ENCODE data around the gene IL17RD. TPM values are rescaled to one million over a fixed set of nuclear protein-coding genes. Genes with fewer than 3 reads are reported as not detected.

Gene IL17RD
- total and polyA plus RNA-seq, 2 of the 4 experiments (the other 2 are of a cell fraction) = 0.72 to 0.92 TPM

DNA sequence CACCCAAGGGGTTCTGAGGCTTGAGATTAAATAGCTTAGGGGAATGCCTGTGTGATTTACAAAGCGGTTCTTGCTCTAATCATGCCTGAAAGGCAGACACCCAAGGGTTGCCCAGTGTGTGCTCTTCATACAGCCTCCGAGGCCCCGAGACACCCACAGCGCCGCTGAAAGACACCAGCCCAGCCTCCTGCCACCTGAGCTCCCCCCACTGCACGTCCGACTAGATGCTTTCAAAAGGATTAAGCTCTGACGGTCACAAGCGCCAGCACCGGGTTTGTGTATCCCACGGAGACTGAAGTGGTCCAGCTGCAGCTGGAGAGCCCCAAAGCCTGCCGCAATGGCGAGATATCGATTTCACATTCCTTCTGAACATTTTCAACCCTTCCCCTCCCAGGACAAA is 54.4 kb downstream of the IL17RD start:
- Histone ChIP-seq H2BK5ac (ENCODE audit: low read depth, low read length, poor library complexity, severe bottlenecking) (no peak overlapping the region), H3K36me3 (ENCODE audit: control insufficient read depth, insufficient read depth, low read length) (no peaks in the 10 kb centered on the region), H2AK5ac (ENCODE audit: low read depth, low read length) (no peak overlapping the region), H2AFZ (replicated peaks; ENCODE audit: low read length, poor library complexity) (no peak overlapping the region), H3K4me2 (ENCODE audit: low read depth, low read length) (no peak overlapping the region), H3K18ac (ENCODE audit: low read depth, low read length) (no peak overlapping the region), H4K20me1 (ENCODE audit: insufficient read depth, low read length) (no peaks in the 10 kb centered on the region), H3K14ac (replicated peaks; ENCODE audit: low read depth, low read length) (no peak overlapping the region), H4K8ac (ENCODE audit: low read depth in 2 of 2, low read length in 2 of 2) (no peak overlapping the region), H3K56ac (ENCODE audit: extremely low read depth, insufficient read depth, low read length) (no peak overlapping the region), H3K9me1 (ENCODE audit: insufficient read depth, low read length) (no peaks in the 10 kb centered on the region), H3K27ac (ENCODE audit: insufficient read depth, low read length) (no peak overlapping the region), H2AK9ac (replicated peaks; ENCODE audit: low read depth, low read length, poor library complexity) (no peak overlapping the region), H3K4me1 (ENCODE audit: control insufficient read depth, insufficient read depth, low read length) (no peaks in the 10 kb centered on the region), H3K27me3 (ENCODE audit: control insufficient read depth, insufficient read depth, low read length) (no peaks in the 10 kb centered on the region; the same call in 1 of the 2 replicates), H2BK15ac (ENCODE audit: low read depth, low read length) (no peak overlapping the region), H3K79me1 (ENCODE audit: low read depth in 1 of 2, low read length in 2 of 2) (no peaks in the 10 kb centered on the region), H3K23ac (ENCODE audit: low read depth, low read length) (no peak overlapping the region), H2BK120ac (ENCODE audit: low read depth, low read length) (no peak overlapping the region), H3K9me3 (ENCODE audit: control insufficient read depth, insufficient read depth, low read length) (no peaks in the 10 kb centered on the region), H3K4me3 (ENCODE audit: insufficient read depth, low read depth, low read length) (no peak overlapping the region), H3K4ac (ENCODE audit: low read depth, low read length) (no peak overlapping the region), H3K9ac (ENCODE audit: low read depth, low read length) (no peak overlapping the region), H4K5ac (ENCODE audit: low read depth, low read length) (no peak overlapping the region), H4K91ac (ENCODE audit: insufficient read depth, low read depth, low read length) (no peak overlapping the region), H2BK20ac (ENCODE audit: low read depth, low read length) (no peak overlapping the region)
- ChIA-PET POLR2A (ENCODE audit: unreplicated experiment) (no interaction called here), CTCF (interaction anchor here (2.5 kb wide), 1 partner anchor 10 kb away, joined by 8 read pairs; no protein-coding TSS in a partner anchor)
- dilution Hi-C loops (cut with HindIII; ENCODE audit: low sequenced_read_pairs, unreplicated experiment) (no loop called here), in situ Hi-C loops (cut with MboI; ENCODE audit: low sequenced_read_pairs) (no loop called here), intact Hi-C loops (cut with micrococcal nuclease) (no loop called here)
- WGBS, 2 experiments (ENCODE audit: extremely low coverage in 2 of 2, insufficient read length in 1 of 2) = 75% methylated on average over 4 of the region's 14 CpGs; no CpG with 5 or more reads in 1 of the 2 experiments
- DNase-seq (no peak), ATAC-seq (ENCODE audit: low read depth) (no peak)
- no TSS peak for BruUV-seq (replicated peaks)
- TF ChIP-seq FOS (IDR thresholded peaks at IDR 0.05; ENCODE audit: low read depth, low read length) (no peak), NFE2L2 (IDR thresholded peaks at IDR 0.05; ENCODE audit: low read depth, low read length) (no peak), CEBPB (IDR thresholded peaks at IDR 0.05; ENCODE audit: low read depth, low read length) (no peak), MAFK (IDR thresholded peaks at IDR 0.05; ENCODE audit: low read depth, low read length) (no peak), SMC3 (IDR thresholded peaks at IDR 0.05; ENCODE audit: low read depth, low read length) (no peak), POLR2A (IDR thresholded peaks at IDR 0.05; ENCODE audit: low read depth, low read length) (no peak), MAZ (IDR thresholded peaks at IDR 0.05; ENCODE audit: borderline replicate concordance, low read depth, low read length) (no peak), RFX5 (IDR thresholded peaks at IDR 0.05; ENCODE audit: low read depth, low read length) (no peak), CHD1 (IDR thresholded peaks at IDR 0.05; ENCODE audit: low read depth, low read length) (no peak), BHLHE40 (IDR thresholded peaks at IDR 0.05; ENCODE audit: low read depth, low read length) (no peak), RAD21 (IDR thresholded peaks at IDR 0.05; ENCODE audit: low read length) (no peak)
- TF ChIP-seq, protein P1, sequence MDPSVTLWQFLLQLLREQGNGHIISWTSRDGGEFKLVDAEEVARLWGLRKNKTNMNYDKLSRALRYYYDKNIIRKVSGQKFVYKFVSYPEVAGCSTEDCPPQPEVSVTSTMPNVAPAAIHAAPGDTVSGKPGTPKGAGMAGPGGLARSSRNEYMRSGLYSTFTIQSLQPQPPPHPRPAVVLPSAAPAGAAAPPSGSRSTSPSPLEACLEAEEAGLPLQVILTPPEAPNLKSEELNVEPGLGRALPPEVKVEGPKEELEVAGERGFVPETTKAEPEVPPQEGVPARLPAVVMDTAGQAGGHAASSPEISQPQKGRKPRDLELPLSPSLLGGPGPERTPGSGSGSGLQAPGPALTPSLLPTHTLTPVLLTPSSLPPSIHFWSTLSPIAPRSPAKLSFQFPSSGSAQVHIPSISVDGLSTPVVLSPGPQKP (IDR thresholded peaks at IDR 0.05; ENCODE audit: borderline replicate concordance, low read depth, low read length) = no peak
- TF ChIP-seq, protein P2, sequence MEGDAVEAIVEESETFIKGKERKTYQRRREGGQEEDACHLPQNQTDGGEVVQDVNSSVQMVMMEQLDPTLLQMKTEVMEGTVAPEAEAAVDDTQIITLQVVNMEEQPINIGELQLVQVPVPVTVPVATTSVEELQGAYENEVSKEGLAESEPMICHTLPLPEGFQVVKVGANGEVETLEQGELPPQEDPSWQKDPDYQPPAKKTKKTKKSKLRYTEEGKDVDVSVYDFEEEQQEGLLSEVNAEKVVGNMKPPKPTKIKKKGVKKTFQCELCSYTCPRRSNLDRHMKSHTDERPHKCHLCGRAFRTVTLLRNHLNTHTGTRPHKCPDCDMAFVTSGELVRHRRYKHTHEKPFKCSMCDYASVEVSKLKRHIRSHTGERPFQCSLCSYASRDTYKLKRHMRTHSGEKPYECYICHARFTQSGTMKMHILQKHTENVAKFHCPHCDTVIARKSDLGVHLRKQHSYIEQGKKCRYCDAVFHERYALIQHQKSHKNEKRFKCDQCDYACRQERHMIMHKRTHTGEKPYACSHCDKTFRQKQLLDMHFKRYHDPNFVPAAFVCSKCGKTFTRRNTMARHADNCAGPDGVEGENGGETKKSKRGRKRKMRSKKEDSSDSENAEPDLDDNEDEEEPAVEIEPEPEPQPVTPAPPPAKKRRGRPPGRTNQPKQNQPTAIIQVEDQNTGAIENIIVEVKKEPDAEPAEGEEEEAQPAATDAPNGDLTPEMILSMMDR (conservative IDR thresholded peaks at IDR 0.05; ENCODE audit: low read depth, low read length) = no peak
